Adrenal gland (tissue), 5 donors: ENCODE data around the gene SMIM21.

Experiments
- POLR2A ChIP-seq, 2 donors: fragments of 450-650 bp; IDR thresholded peaks; one replicate each; pipeline ENCODE4 v1.6.1; 2017; ENCODE audit warnings: antibody characterized with exemption in 2 of 2, mild to moderate bottlenecking in 2 of 2, moderate library complexity in 1 of 2
- TF ChIP-seq, protein P1 (sequence below), 6 experiments: fragments of 450-650 bp in 4 of 6; fragments of 200-600 bp in 2 of 6; sonication (generic) in 1 of 6; IDR thresholded peaks; 1 replicate in 5 of 6; 2 replicates in 1 of 6; pipeline versions ENCODE4 v1.5.1 to v1.8.0; 2016 to 2021; ENCODE audit warnings: antibody characterized with exemption in 6 of 6, mild to moderate bottlenecking in 2 of 6, moderate library complexity in 1 of 6
- donor health status: DM: no; HTN: no; CAD: no.

DNA sequence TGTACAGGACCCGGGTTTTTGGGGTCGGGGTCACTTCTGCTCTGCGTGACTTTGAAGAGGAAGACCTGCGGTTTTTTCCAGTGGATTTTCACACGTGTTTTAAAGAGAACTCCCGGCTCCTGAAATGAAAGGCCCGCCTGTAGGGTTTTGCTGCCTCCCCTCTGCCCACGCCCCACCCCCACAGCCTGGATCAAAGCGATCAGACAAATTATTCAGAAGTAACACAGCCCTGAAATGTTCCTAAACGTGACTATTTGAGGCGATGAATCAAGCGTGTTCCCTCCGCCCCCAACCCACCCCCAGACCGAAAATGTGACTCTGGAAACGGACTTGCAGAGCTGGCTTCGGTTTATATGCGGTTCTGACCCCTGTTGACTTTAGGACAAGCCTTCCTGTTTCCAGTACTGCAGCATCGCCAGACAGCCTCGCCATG is 28.7 kb upstream of the SMIM21 start:
- TF ChIP-seq, protein P1, sequence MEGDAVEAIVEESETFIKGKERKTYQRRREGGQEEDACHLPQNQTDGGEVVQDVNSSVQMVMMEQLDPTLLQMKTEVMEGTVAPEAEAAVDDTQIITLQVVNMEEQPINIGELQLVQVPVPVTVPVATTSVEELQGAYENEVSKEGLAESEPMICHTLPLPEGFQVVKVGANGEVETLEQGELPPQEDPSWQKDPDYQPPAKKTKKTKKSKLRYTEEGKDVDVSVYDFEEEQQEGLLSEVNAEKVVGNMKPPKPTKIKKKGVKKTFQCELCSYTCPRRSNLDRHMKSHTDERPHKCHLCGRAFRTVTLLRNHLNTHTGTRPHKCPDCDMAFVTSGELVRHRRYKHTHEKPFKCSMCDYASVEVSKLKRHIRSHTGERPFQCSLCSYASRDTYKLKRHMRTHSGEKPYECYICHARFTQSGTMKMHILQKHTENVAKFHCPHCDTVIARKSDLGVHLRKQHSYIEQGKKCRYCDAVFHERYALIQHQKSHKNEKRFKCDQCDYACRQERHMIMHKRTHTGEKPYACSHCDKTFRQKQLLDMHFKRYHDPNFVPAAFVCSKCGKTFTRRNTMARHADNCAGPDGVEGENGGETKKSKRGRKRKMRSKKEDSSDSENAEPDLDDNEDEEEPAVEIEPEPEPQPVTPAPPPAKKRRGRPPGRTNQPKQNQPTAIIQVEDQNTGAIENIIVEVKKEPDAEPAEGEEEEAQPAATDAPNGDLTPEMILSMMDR (IDR thresholded peaks at IDR 0.05), result no peak
- TF ChIP-seq POLR2A (IDR thresholded peaks at IDR 0.05), result no peak
